Fibroblast of lung (primary cell): ENCODE results near the gene SYCN. TPM values are rescaled to one million over a fixed set of nuclear protein-coding genes. Genes with fewer than 3 reads are reported as not detected.
"Not testable (repeated sequence)": the region's sequence is repeated elsewhere in the genome, so short reads cannot be mapped to it uniquely, and the experiment has no call there.

Source experiments
- DNase-seq, 2 donors: peaks; one replicate each; pipeline versions ENCODE4 v3.0.0 to v3.0.0-alpha.2; 2010; ENCODE audit warnings: low read depth in 2 of 2
- H2AFZ ChIP-seq: 2 replicates; pipeline ENCODE4 v1.5.1; 2012; ENCODE audit warnings: low read length, control low read depth, inconsistent platforms
- H3K27ac ChIP-seq: 2 replicates; pipeline ENCODE4 v1.5.1; 2011; ENCODE audit warnings: low read length, control low read depth; ENCODE audit not compliant: insufficient read depth
- H3K27me3 ChIP-seq: 2 replicates; pipeline ENCODE4 v1.5.1; 2011; ENCODE audit warnings: mild to moderate bottlenecking, low read length; ENCODE audit not compliant: control insufficient read depth, insufficient read depth
- H3K36me3 ChIP-seq: 2 replicates; pipeline ENCODE4 v1.5.1; 2011; ENCODE audit warnings: low read length; ENCODE audit not compliant: control insufficient read depth, insufficient read depth
- H3K4me1 ChIP-seq: 2 replicates; pipeline ENCODE4 v1.5.1; 2011; ENCODE audit warnings: low read length; ENCODE audit not compliant: control insufficient read depth, insufficient read depth; ENCODE audit errors: extremely low read depth
- H3K4me2 ChIP-seq: 2 replicates; pipeline ENCODE4 v1.5.1; 2011; ENCODE audit warnings: low read length, control low read depth; ENCODE audit not compliant: insufficient read depth; ENCODE audit errors: extremely low read depth
- H3K4me3 ChIP-seq, 4 experiments: fragments of 200-600 bp in 1 of 4; sonication (generic) in 1 of 4; replicated peaks in 1 of 4; 2 replicates each; pipeline ENCODE4 v1.5.1; 2011 to 2016; ENCODE audit warnings: low read length in 4 of 4, low read depth in 3 of 4, mild to moderate bottlenecking in 3 of 4, control low read depth in 2 of 4, inconsistent platforms in 1 of 4, mixed read lengths in 1 of 4; ENCODE audit not compliant: insufficient read depth in 1 of 4; ENCODE audit errors: control extremely low read depth in 1 of 4
- H3K79me2 ChIP-seq: 2 replicates; pipeline ENCODE4 v1.5.1; 2012; ENCODE audit warnings: mild to moderate bottlenecking, low read length, inconsistent platforms; ENCODE audit not compliant: control insufficient read depth, insufficient read depth
- H3K9ac ChIP-seq: 2 replicates; pipeline ENCODE4 v1.5.1; 2011; ENCODE audit warnings: mild to moderate bottlenecking, low read length, control low read depth; ENCODE audit not compliant: insufficient read depth
- H3K9me3 ChIP-seq: 2 replicates; pipeline ENCODE4 v1.5.1; 2012; ENCODE audit warnings: low read depth, low read length; ENCODE audit not compliant: control insufficient read depth, insufficient read depth
- H4K20me1 ChIP-seq: 2 replicates; pipeline ENCODE4 v1.5.1; 2011; ENCODE audit warnings: low read length; ENCODE audit not compliant: control insufficient read depth, insufficient read depth; ENCODE audit errors: extremely low read depth
- EZH2 ChIP-seq: IDR thresholded peaks from 2 replicates; pipeline ENCODE4 v1.5.1; 2012; ENCODE audit warnings: low read length, control low read depth, mild to moderate bottlenecking; ENCODE audit errors: missing control alignments
- polyA plus RNA-seq, 2 donors: library from polyadenylated mRNA; depleted of rRNA in 1 of 2; stranded (reverse) in 1 of 2; unstranded in 1 of 2; fragments of >200 nt; gene quantifications; 2 replicates each; pipeline ENCODE4 v1.2.1, GENCODE V29; 2011 to 2012; ENCODE audit warnings: missing spikeins in 1 of 2
- total RNA-seq: library from RNA; depleted of rRNA; stranded (reverse); fragments of >200 nt; gene quantifications from 2 replicates; pipeline ENCODE4 v1.2.1, GENCODE V29; 2014
- TF ChIP-seq, protein P1 (sequence below), 2 donors: IDR thresholded peaks in 1 of 2; conservative IDR thresholded peaks in 1 of 2; 1 replicate in 1 of 2; 2 replicates in 1 of 2; pipeline ENCODE4 v1.5.1; 2011 to 2012; ENCODE audit warnings: low read length in 2 of 2, control low read depth in 1 of 2, inconsistent platforms in 1 of 2, low read depth in 1 of 2, mild to moderate bottlenecking in 1 of 2

SYCN gene
- total and polyA plus RNA-seq, 2 donors (not counting 1 experiment from before 2014, with no cell fraction given), result not detected

- peaks cover 4% of the 10 kb centered on the region for H3K27me3 ChIP-seq
- TF ChIP-seq, protein P1, sequence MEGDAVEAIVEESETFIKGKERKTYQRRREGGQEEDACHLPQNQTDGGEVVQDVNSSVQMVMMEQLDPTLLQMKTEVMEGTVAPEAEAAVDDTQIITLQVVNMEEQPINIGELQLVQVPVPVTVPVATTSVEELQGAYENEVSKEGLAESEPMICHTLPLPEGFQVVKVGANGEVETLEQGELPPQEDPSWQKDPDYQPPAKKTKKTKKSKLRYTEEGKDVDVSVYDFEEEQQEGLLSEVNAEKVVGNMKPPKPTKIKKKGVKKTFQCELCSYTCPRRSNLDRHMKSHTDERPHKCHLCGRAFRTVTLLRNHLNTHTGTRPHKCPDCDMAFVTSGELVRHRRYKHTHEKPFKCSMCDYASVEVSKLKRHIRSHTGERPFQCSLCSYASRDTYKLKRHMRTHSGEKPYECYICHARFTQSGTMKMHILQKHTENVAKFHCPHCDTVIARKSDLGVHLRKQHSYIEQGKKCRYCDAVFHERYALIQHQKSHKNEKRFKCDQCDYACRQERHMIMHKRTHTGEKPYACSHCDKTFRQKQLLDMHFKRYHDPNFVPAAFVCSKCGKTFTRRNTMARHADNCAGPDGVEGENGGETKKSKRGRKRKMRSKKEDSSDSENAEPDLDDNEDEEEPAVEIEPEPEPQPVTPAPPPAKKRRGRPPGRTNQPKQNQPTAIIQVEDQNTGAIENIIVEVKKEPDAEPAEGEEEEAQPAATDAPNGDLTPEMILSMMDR (conservative IDR thresholded peaks at IDR 0.05 in 1 of 2, IDR thresholded peaks at IDR 0.05 in 1 of 2; ENCODE audit: low read depth in 1 of 2, low read length in 2 of 2), result no peak
- TF ChIP-seq EZH2, result no peak
- no peak overlapping the region for H3K4me2 ChIP-seq
- H3K27ac ChIP-seq, result no peak overlapping the region
- H3K4me3 ChIP-seq, result no peak overlapping the region
- H3K36me3 ChIP-seq, result no peaks in the 10 kb centered on the region
- no peak for DNase-seq
- no peaks in the 10 kb centered on the region for H3K4me1 ChIP-seq
- no peak overlapping the region for H3K9ac ChIP-seq
- H4K20me1 ChIP-seq, result no peaks in the 10 kb centered on the region
- H3K79me2 ChIP-seq, result no peaks in the 10 kb centered on the region
- no peaks in the 10 kb centered on the region for H3K9me3 ChIP-seq
- H2AFZ ChIP-seq, result no peak overlapping the region
These were observed 13.0 kb upstream of the SYCN start for GRCh38 chr19:39217094-39217493.

DNA sequence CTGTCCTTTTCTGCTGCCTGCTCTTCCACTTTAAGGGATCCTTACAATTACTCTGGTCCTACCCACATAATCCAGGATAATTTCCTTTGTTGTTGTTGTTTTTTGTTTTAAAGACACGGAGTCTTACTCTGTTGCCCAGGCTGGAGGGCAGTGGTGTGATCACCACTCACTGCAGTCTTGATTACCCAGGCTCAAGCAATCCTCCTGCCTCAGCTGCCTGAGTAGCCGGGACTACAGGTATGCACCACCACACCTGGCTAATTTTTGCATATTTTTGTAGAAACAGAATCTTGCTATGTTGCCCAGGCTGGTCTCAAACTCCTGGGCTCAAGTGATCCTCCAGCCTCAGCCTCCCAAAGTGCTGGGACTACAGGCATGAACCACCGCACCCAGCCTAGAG is 11.3 kb upstream of the SYCN start:
- H3K4me3 ChIP-seq, H3K27me3 ChIP-seq, H3K4me1 ChIP-seq, H4K20me1 ChIP-seq, H3K9ac ChIP-seq, H2AFZ ChIP-seq, H3K9me3 ChIP-seq, H3K4me2 ChIP-seq, DNase-seq, H3K36me3 ChIP-seq, H3K27ac ChIP-seq, H3K79me2 ChIP-seq: not testable (repeated sequence)

DNA sequence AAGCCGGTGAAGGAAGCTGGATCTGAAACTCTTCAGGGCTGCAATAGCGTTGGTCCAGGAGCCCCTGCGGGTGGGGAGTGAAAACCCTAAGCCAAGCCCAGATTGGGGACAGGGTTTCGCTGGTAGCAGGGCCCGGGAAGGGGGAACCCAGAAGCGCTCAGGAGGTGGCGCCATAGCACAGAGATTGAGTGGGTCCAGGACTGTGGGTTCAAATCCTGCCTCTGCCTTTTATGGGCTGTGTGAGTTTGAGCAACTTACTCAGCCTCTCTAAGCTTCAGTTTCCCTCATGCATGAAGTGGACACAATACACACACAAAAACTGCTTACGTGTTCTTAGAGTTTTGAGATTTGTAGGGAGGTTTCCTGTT is 8.3 kb upstream of the SYCN start:
- Histone ChIP-seq H3K4me1 (no peaks in the 10 kb centered on the region), H3K27ac (no peak overlapping the region), H3K4me3 (no peak overlapping the region), H3K9me3 (no peaks in the 10 kb centered on the region), H2AFZ (no peak overlapping the region), H3K9ac (no peak overlapping the region), H3K79me2 (no peaks in the 10 kb centered on the region), H3K4me2 (no peak overlapping the region), H3K36me3 (no peaks in the 10 kb centered on the region), H4K20me1 (no peaks in the 10 kb centered on the region), H3K27me3 (peaks cover 3% of the 10 kb centered on the region)
- DNase-seq, result peak in 1 of 2 donors; percentile 11
- TF ChIP-seq, protein P1 (conservative IDR thresholded peaks at IDR 0.05 in 1 of 2, IDR thresholded peaks at IDR 0.05 in 1 of 2; ENCODE audit: low read depth in 1 of 2, low read length in 2 of 2), result peak; percentile 9 to 36
- TF ChIP-seq EZH2, result no peak
